ENCODE results near the gene TSPAN13. TPM values are rescaled to one million over a fixed set of nuclear protein-coding genes. Genes with fewer than 3 reads are reported as not detected.

Gene TSPAN13
- total RNA-seq, 1 donor from 2014 or later = 69.5 TPM

- DNase-seq (ENCODE audit: low spot score in 2 of 2, unreplicated experiment in 2 of 2) = no peak
- H3K27ac Mint-ChIP-seq = no peak overlapping the region
Observed at GRCh38 chr7:16817536-16817935, 64.0 kb downstream of the TSPAN13 start.

GRCh38 chr7:16818732-16819131 lies 65.2 kb downstream of the TSPAN13 start:
- no peak for DNase-seq (ENCODE audit: low spot score in 2 of 2, unreplicated experiment in 2 of 2)
- Mint-ChIP-seq H3K9me3 (peaks cover 7% of the 10 kb centered on the region), H3K27me3 (ENCODE audit: low read depth) (no peaks in the 10 kb centered on the region), H3K4me1 (no peaks in the 10 kb centered on the region), H3K27ac (no peak overlapping the region), H3K4me3 (no peak overlapping the region), H3K36me3 (no peaks in the 10 kb centered on the region)
- TF ChIP-seq CTCF (IDR thresholded peaks at IDR 0.05; ENCODE audit: unreplicated experiment) = no peak

More at GRCh38 chr7:16817536-16817935, 64.0 kb downstream of the TSPAN13 start:
- no peak for TF ChIP-seq CTCF (IDR thresholded peaks at IDR 0.05; ENCODE audit: unreplicated experiment)
- Mint-ChIP-seq H3K4me1 (no peaks in the 10 kb centered on the region), H3K36me3 (no peaks in the 10 kb centered on the region), H3K4me3 (no peak overlapping the region), H3K27me3 (ENCODE audit: low read depth) (no peaks in the 10 kb centered on the region), H3K9me3 (peaks cover 7% of the 10 kb centered on the region)

GRCh38 chr7:16822029-16822428 lies 68.5 kb downstream of the TSPAN13 start:
- no peak overlapping the region for H3K4me3 Mint-ChIP-seq
- TF ChIP-seq CTCF (IDR thresholded peaks at IDR 0.05; ENCODE audit: unreplicated experiment) = no peak
- no peak for DNase-seq (ENCODE audit: low spot score in 2 of 2, unreplicated experiment in 2 of 2)
- H3K4me1 Mint-ChIP-seq = no peaks in the 10 kb centered on the region
- peaks cover 7% of the 10 kb centered on the region for H3K9me3 Mint-ChIP-seq
- no peaks in the 10 kb centered on the region for H3K36me3 Mint-ChIP-seq
- no peak overlapping the region for H3K27ac Mint-ChIP-seq
- no peaks in the 10 kb centered on the region for H3K27me3 Mint-ChIP-seq (ENCODE audit: low read depth)

DNA sequence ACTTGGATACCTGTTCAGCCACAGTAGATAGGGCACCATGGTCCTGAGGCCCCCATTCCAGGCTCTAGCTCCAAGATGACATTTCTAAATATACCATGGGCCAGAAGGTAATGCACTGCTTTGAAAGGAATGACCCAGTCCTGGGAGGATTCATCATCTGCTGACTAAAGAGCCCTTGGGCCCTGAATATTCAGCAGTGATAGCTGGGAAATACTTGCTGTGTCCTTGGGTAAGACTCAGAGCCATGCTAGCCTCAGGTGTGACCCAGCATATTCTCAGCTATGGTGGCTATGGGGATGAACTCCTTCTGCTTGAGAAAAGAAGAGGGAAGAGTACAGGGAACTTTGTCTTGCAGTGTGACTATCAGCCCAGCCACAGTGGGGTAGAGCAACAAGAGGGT lies 72.5 kb downstream of the TSPAN13 start:
- no peaks in the 10 kb centered on the region for H3K4me1 Mint-ChIP-seq
- no peak for DNase-seq (ENCODE audit: low spot score in 2 of 2, unreplicated experiment in 2 of 2)
- H3K9me3 Mint-ChIP-seq = peaks cover 25% of the 10 kb centered on the region
- no peaks in the 10 kb centered on the region for H3K27me3 Mint-ChIP-seq (ENCODE audit: low read depth)
- H3K36me3 Mint-ChIP-seq = peaks cover 8% of the 10 kb centered on the region
- no peak for TF ChIP-seq CTCF (IDR thresholded peaks at IDR 0.05; ENCODE audit: unreplicated experiment)
- no peak overlapping the region for H3K4me3 Mint-ChIP-seq
- H3K27ac Mint-ChIP-seq = no peak overlapping the region

DNA sequence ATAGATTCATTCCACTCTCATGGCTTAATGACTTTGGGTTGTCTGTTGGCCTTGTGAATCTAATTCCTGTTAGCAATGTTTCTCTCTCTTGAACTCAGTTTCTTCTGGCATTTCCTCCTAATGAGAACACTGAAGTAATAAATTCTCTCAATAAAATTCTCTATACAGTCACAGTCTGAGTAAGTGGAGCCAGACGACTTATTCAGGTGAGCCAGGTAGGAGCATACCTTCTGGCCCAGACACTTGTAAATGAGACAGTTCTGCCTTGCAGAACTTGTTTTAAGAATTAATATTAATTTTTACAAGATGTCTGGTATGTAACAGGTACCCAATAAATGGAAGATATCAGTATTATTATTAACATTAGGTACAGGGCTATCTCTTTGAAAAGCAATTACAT lies 79.8 kb downstream of the TSPAN13 start:
- peaks cover 26% of the 10 kb centered on the region for H3K9me3 Mint-ChIP-seq
- H3K4me3 Mint-ChIP-seq = no peak overlapping the region
- DNase-seq (ENCODE audit: low spot score in 2 of 2, unreplicated experiment in 2 of 2) = no peak
- peaks cover 8% of the 10 kb centered on the region for H3K36me3 Mint-ChIP-seq
- peak overlapping the region; percentile 37 for H3K27ac Mint-ChIP-seq
- no peak for TF ChIP-seq CTCF (IDR thresholded peaks at IDR 0.05; ENCODE audit: unreplicated experiment)
- H3K4me1 Mint-ChIP-seq = peaks cover 6% of the 10 kb centered on the region
- H3K27me3 Mint-ChIP-seq (ENCODE audit: low read depth) = no peaks in the 10 kb centered on the region

Other genes starting within 250 kb of the TSPAN13 start
- gene LRRC72, start 226.9 kb upstream of the TSPAN13 start, total RNA-seq = not detected in 3 replicates
- gene ANKMY2, start 108.0 kb upstream of the TSPAN13 start, total RNA-seq = 23.5 to 25.0 TPM (median 24.4 TPM) in 3 replicates
- 73.9 to 77.6 TPM (median 75.9 TPM) in 3 replicates for gene BZW2, start 107.6 kb upstream of the TSPAN13 start, total RNA-seq
- gene AGR2, start 51.2 kb downstream of the TSPAN13 start, total RNA-seq = 2.9 to 4.6 TPM (median 3.2 TPM) in 3 replicates
- gene AGR3, start 128.2 kb downstream of the TSPAN13 start, total RNA-seq = 1.7 to 2.1 TPM (median 2.0 TPM) in 3 replicates

Measured in mesothelial cell of epicardium (in vitro differentiated cells).